WERI-Rb-1 (cell line): ENCODE results near the gene RAPGEF4.
A peak's percentile ranks its signal among the peaks of the same experiment; 100 is the strongest.

Experiments used
- DNase-seq: peaks from one replicate; pipeline ENCODE4 v3.0.0-alpha.2; 2020
- H3K27ac ChIP-seq: fragments of 250-450 bp; sonication (Bioruptor Pico); 2 replicates; pipeline ENCODE4 v1.5.1; 2020; ENCODE audit warnings: mild to moderate bottlenecking, moderate library complexity
- H3K27me3 ChIP-seq: fragments of 250-450 bp; sonication (Bioruptor Pico); 2 replicates; pipeline ENCODE4 v1.5.1; 2021; ENCODE audit warnings: mild to moderate bottlenecking, low read depth, moderate library complexity; ENCODE audit not compliant: insufficient read depth, severe bottlenecking
- H3K36me3 ChIP-seq: fragments of 250-450 bp; sonication (Bioruptor Pico); 2 replicates; pipeline ENCODE4 v1.5.1; 2020; ENCODE audit warnings: mild to moderate bottlenecking, moderate library complexity
- H3K4me3 ChIP-seq: 2 replicates; pipeline ENCODE4 v1.5.1; 2011; ENCODE audit warnings: low read depth, mild to moderate bottlenecking, control low read depth, low read length
- H3K9me3 ChIP-seq: fragments of 250-450 bp; sonication (Bioruptor Pico); 2 replicates; pipeline ENCODE4 v1.5.1; 2021; ENCODE audit warnings: mild to moderate bottlenecking, moderate library complexity; ENCODE audit not compliant: severe bottlenecking
- TF ChIP-seq, protein P1 (sequence below): IDR thresholded peaks from 2 replicates; pipeline ENCODE4 v1.5.1; 2011; ENCODE audit warnings: low read depth, mild to moderate bottlenecking, control low read depth, inconsistent platforms, low read length

The RAPGEF4 gene

GRCh38 chr2:172938713-172939375 lies 203.2 kb downstream of the RAPGEF4 start:
- no peak for DNase-seq
- TF ChIP-seq, protein P1, sequence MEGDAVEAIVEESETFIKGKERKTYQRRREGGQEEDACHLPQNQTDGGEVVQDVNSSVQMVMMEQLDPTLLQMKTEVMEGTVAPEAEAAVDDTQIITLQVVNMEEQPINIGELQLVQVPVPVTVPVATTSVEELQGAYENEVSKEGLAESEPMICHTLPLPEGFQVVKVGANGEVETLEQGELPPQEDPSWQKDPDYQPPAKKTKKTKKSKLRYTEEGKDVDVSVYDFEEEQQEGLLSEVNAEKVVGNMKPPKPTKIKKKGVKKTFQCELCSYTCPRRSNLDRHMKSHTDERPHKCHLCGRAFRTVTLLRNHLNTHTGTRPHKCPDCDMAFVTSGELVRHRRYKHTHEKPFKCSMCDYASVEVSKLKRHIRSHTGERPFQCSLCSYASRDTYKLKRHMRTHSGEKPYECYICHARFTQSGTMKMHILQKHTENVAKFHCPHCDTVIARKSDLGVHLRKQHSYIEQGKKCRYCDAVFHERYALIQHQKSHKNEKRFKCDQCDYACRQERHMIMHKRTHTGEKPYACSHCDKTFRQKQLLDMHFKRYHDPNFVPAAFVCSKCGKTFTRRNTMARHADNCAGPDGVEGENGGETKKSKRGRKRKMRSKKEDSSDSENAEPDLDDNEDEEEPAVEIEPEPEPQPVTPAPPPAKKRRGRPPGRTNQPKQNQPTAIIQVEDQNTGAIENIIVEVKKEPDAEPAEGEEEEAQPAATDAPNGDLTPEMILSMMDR, result no peak
- no peaks in the 10 kb centered on the region for H3K36me3 ChIP-seq
- H3K27ac ChIP-seq, result no peak overlapping the region
- no peak overlapping the region for H3K4me3 ChIP-seq
- no peaks in the 10 kb centered on the region for H3K9me3 ChIP-seq
- no peaks in the 10 kb centered on the region for H3K27me3 ChIP-seq

DNA sequence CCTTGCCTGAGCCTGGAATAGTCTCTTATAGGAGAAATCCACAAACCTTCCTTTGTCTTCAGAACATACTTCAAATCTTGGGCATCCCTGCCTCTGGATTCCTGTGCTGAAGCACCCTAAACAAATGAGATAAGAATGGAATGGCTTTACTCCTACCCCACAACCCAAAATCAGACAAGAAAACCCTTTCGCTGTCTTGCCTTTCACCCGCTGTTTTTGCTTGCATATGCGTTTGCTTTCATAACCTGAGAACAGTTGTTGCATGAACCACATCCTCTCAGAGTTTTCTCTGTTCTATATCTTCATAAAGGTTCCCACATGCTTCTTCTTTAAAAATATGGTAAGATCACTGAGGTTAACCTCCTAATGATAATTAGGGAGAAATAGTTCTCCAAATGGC lies 207.9 kb downstream of the RAPGEF4 start:
- no peaks in the 10 kb centered on the region for H3K27me3 ChIP-seq
- DNase-seq, result no peak
- peak overlapping the region; percentile 26; the same call in 1 of the 2 replicates for H3K27ac ChIP-seq
- H3K9me3 ChIP-seq, result no peaks in the 10 kb centered on the region
- H3K4me3 ChIP-seq, result no peak overlapping the region
- TF ChIP-seq, protein P1, result no peak
- H3K36me3 ChIP-seq, result no peaks in the 10 kb centered on the region

- peak overlapping the region; percentile 11; the same call in 1 of the 2 replicates for H3K4me3 ChIP-seq
- H3K27me3 ChIP-seq, result no peaks in the 10 kb centered on the region
- DNase-seq, result no peak
- no peaks in the 10 kb centered on the region for H3K36me3 ChIP-seq
- peak overlapping the region; percentile 57 for H3K27ac ChIP-seq
- H3K9me3 ChIP-seq, result no peaks in the 10 kb centered on the region
- TF ChIP-seq, protein P1, result no peak
These were observed 208.6 kb downstream of the RAPGEF4 start for GRCh38 chr2:172944022-172944793.

DNA sequence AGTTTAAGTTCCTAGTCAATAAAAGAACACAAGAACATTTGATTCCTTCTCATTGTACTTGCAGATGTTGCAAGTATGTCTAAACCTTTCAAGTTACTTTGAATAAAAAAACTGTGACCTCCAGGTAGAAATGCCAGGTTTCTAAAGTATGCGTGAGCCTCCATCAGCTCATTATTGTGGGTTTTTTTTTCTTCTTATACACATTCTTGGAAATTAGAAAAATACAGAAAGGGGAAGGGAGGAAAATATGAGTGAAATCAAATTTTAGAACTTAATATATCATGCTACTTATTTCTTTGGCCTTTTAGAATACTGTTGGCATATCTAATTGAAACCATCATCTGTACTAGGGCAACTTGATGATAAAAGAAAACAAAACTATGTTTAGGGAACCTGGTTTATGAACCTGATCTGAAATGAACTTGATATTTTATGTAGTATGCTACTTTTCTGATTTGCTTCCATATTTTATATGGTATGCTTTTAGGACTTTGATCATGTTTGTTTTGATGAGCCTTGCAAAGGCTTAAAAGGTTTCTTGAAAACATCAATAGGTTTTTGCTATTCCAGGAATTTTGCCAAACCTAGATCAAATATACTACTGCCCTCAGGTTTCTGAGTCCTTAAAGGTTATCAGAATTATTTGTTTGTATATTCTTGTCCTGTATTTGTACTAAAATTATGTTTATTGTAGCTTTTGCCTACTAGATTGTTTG lies 209.3 kb downstream of the RAPGEF4 start:
- peak overlapping the region; percentile 57 for H3K27ac ChIP-seq
- DNase-seq, result no peak
- TF ChIP-seq, protein P1, result no peak
- no peaks in the 10 kb centered on the region for H3K27me3 ChIP-seq
- no peak overlapping the region for H3K4me3 ChIP-seq
- no peaks in the 10 kb centered on the region for H3K36me3 ChIP-seq
- H3K9me3 ChIP-seq, result no peaks in the 10 kb centered on the region

DNA sequence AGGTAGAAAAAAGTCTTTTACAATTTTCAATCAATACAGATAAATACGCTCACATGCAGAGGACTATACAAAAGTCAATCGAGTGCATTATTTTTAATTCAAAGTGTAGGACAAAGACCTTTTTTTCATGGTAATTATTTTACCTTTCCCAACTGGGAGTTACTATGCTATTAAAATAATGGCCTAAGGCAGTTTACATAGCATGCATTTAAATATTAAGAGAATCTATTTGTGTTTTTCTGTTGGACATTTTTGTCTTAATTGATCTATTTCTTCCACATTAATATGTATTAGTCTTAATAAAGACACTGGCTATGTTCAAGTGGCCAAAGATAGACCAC lies 209.8 kb downstream of the RAPGEF4 start:
- H3K9me3 ChIP-seq, result no peaks in the 10 kb centered on the region
- no peaks in the 10 kb centered on the region for H3K36me3 ChIP-seq
- H3K27me3 ChIP-seq, result no peaks in the 10 kb centered on the region
- no peak for DNase-seq
- H3K4me3 ChIP-seq, result no peak overlapping the region
- no peak overlapping the region for H3K27ac ChIP-seq
- TF ChIP-seq, protein P1, result no peak
